Pulmonary artery endothelial cell (primary cell): ENCODE results near the gene ZFPM1. TPM values are rescaled to one million over a fixed set of nuclear protein-coding genes. Genes with fewer than 3 reads are reported as not detected.
"Not testable (repeated sequence)": the region's sequence is repeated elsewhere in the genome, so short reads cannot be mapped to it uniquely, and the experiment has no call there.

Source experiments
- DNase-seq: peaks from one replicate; pipeline ENCODE4 v3.0.0-alpha.2; 2011; ENCODE audit warnings: low read depth, low spot score
- total RNA-seq: library from RNA; depleted of rRNA; stranded (reverse); fragments of >200 nt; gene quantifications from 2 replicates; pipeline ENCODE4 v1.2.3, GENCODE V29; 2014

The ZFPM1 gene
- total RNA-seq, 1 donor from 2014 or later: 2.0 TPM

DNA sequence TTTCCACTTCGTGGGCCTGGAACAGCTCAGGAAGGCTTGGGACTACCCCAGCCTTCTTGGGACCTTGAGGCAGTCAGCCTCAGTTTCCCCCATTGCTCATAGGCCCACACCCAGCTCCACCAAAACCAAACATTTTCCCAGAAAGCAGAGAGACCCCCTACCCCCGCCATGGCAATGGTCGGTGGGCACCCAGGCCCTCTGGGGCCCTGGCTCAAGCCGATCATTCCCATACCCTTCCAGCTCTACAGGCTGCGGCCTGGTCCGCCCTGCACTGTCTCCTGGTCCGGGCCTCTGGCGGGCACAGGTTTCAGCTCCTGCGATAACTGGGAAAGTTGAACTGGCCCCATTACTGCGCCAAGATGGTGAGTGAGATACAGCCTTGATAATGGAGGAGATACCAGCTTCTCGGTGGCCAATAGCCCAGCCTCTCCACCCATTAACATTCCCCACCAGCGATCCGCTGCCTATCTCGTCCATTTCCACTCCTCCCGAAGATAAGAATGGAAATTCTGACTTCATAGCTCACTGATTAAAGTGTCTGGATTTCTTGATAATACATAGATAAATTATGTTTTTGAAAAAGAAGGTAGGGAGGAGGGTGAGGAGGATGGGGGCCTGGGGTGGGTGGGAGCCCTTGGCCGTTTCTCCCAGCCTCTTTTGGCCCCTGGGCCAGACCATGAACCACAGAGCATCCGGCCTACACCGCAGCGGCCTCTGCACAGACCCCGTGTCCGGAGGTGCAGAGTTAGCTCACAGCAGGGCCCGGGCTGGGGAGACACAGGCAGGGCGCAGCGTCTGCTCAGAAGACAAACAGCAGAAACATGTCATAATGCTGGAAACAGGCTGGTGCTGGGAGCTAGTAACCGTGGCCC is 11.6 kb downstream of the ZFPM1 start:
- DNase-seq: no peak

DNA sequence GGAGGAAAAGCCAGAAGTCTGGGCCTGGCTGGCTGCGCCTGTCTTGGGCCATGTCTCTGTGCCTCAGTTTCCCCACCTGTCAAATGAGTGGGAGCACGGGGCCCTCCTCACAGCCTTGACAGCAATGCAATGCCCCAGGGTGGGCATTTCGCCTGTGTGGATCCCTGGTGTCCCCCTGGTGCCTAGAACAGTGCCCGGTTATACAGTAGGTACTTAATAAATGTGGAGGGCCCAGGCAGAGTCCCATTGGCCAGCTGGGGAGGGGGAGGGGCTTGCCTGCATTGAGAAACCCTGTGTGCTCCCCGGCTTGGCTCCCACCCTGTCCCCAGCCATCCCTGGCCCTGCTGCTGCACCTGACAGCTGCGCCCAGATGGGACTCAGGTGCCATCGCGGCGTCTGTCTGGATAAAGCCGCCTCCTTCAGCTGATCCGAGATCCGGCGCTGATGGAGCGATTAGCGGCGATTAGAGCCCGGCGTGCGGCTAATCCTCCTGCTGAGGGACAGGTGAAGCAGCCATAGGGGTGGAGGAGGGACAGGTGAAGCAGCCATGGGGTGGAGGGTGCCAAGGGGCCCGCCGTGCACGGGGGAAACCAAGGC is 12.4 kb downstream of the ZFPM1 start:
- DNase-seq: no peak

DNA sequence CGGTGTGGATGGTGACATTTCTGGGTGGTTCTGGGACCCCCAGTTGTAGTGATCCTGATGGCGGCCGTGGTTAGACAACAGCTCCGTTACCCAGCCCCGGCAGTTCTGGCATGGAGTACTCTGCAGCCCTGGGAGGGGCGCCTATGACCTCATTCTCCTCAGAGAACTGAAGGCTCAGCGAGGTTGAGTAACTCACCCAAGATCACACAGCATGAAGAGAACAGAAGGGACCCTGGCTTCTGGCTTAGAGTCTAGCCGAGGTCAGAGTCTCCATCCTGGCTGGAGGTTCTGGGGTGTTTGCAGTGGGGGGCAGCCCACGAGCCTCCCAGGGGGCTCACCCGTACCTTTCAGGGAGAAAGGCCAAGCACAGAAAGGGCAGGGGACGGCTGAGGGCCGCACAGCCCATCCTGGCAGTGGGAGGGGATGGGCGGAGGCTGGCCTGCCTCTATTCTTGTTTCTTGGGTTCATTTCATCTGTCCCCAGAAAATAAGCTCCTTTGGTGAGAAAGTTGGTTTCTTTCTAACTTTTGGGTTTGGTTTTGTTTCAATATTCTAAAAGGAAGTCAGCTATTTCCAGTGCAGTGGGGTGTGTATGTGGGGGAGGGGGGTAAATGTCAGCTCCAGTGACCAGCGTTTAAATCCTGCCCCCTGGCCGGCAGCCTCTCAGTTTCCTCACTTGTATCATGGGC is 13.2 kb downstream of the ZFPM1 start:
- no peak for DNase-seq

DNA sequence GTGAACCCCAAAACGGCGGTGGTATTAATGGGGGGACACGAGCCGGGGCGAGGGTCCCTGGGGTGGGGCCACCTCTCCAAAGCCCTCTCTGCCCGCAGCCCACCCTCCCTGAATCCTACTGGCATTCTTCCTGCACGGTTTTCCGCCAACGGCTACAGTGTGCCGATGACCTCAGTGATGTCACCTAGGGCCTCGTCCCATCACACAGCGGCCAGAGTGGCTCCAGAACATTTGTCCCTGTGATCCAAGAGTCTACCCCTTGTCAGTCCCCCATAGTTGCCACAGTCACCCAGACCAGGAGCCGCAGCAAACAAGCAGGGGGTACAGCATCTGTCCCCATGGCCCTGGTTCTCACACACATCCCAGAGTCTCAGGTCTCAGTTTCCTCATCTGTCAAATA is 13.9 kb downstream of the ZFPM1 start:
- DNase-seq: no peak

DNA sequence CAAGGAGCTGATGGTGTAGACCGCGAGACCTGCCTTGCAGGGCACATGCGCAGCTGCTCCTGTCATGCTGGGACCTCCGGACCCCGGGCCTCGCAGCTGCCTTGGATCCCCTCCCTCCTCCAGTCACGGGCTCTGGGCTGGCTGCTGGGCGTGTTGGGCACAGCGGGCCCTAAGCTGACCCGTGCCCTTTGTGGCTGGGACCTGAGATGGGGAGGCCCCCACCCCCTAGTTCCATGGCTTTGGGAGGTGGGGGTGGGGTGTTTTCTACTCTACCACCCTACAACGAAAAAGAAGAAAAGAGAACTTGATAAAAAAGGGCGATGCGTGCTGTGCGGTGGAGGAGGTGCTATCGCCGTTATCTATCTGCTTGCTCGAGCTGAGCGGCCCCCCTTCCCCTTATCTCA is 14.5 kb downstream of the ZFPM1 start:
- no peak for DNase-seq

DNA sequence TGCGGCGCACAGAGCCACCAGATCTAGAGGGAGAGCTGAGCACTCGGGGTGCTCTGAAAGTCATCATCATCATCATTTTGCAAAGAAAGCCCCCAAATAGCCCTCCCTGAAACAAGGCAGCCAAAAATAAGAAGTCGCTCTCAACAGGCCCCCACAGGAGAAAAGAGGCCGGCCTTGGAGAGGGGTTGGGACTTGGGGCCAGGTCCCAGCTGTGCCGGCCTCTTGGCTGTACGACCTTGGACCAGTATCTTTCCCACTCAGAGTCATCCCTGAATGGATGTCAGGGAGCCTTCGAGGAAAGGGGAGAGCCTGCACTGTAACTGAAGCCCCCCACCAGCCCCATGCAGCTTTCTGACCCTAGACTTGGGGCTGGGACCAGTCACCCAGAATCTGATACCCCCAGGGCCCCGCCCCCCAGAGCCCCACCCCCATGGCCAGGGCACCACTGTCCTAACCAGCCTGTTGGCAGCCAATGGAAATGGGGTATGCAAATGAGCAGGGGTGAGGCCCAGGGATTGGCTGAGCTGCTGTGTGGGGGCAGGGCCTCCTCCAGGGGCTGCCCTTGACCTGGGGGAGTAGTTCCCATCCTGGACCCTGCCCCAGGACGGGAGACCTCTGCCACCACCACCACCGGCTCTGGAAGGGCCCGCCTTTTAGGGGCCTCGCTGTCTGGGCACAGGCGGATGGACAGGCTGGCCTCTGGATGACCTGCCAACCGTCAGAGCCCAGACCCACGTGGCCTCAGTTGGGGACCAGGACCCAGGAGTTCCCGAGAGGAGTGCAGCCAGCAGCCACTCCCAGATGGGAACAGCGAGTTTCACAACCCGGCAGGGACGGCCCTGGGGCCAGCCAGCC is 15.4 kb downstream of the ZFPM1 start:
- no peak for DNase-seq

DNA sequence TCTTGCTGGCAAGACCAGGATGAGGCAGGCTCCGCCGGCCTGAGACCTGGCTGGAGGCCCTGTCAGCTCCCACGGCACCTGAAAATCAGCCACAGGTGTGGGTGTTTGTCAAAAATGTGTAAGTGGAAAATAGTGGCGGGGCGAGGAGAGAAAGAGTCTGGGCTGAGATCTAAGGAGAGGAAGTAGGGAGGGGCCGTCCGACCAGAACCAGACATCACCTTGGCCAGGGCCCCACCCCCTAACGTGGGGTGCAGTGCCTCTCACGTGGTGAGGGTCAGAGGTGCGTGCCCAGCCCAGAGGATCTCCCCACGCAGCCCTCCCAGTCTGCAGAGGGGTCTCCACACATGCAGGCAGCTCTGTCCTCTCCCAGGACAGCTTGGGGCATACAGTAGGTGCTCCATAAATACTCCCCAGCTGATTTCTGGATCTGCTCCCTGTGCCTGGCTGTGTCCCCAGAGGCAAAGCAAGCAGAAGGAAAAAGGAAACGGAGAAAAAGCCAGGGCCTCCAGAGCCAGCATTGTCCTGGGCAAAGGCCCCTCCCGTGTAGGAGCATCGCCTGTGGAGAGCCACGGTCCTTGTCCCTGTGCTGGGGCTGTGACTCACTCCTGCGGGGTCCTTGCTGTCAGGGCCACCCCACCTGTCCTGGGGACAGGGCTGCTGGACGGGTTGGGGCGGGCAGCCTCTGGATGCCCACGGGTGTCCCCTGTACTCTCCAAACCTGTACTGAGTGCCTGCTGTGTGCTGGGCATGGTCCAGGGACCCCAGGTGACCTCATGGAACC is 16.7 kb downstream of the ZFPM1 start:
- DNase-seq: no peak

DNA sequence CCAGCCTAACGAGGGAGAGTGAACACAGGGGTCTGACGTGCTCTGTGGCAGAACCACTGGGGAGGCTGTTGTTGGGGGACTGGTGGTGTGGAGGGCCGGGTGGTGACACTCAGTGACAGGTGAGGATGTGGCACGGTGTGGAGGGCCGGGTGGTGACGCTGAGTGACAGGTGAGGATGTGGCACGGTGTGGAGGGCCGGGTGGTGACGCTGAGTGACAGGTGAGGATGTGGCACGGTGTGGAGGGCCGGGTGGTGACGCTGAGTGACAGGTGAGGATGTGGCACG is 17.3 kb downstream of the ZFPM1 start:
- DNase-seq: not testable (repeated sequence)

DNA sequence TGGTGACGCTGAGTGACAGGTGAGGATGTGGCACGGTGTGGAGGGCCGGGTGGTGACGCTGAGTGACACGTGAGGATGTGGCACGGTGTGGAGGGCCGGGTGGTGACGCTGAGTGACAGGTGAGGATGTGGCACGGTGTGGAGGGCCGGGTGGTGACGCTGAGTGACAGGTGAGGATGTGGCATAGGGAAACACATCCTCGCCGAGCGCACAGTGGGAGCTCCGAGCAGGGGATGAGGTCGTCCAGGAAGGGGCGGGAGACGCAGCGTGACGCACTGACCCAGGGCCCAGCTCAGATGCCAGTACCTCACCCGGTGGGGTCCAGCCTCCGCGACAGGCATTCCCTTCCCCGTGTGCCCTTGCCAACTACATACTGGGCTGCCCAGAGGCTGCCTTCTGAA is 17.6 kb downstream of the ZFPM1 start:
- not testable (repeated sequence) for DNase-seq

DNA sequence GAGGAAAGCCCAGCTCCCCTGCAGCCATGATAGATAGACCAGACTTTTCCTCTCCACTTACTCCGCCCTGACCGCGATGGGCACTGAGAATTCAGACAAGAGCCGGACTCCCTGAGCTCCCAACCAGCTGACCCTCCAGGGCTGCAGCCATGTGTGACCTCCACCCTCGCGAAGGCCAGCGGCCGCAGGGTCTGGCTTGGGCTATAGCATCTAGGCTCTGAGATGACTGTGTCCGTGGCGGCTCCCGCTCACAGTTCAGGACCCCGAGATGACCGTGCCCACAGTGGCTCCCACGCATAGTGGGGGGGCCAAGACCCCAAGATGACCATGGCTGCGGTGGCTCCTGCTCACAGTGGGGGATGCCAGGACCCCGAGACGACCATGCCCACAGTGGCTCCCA is 18.0 kb downstream of the ZFPM1 start:
- no peak for DNase-seq

DNA sequence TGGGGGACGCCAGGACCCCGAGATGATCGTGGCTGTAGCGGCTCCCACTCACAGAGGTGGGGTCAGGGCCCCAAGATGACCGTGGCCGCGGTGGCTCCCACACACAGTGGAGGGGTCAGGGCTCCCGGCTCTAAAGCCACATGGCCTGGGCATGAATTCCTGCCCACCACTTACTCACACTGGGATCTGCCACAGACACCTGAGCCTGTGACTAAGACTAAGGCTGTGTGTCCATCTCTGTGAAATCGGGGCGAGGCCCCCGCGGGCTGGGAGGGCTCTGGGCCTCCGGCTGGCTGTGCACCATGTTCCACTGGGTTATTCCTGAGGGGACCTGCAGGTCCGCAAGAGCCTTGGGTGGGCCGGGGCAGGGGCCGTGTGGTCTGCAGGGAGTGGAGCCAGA is 18.5 kb downstream of the ZFPM1 start:
- DNase-seq: no peak

DNA sequence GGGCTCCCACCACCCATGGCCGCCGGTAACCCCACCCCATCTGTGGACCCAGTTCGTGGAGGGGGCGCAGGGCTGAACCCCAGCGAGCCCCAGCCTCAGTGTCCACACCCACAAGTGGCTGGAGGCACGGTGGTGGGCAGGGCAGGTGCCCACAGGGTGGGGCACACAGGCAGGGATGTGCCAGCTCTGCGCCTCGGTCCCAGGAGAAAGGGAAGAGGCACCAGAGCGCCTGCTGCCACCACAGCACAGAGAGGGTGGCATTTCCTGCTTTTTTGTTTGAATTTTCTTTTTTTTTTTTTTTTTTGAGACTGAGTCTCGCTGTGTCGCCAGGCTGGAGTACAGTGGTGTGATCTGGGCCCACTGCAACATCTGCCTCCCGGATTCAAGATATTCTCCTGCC is 19.0 kb downstream of the ZFPM1 start:
- DNase-seq: no peak

DNA sequence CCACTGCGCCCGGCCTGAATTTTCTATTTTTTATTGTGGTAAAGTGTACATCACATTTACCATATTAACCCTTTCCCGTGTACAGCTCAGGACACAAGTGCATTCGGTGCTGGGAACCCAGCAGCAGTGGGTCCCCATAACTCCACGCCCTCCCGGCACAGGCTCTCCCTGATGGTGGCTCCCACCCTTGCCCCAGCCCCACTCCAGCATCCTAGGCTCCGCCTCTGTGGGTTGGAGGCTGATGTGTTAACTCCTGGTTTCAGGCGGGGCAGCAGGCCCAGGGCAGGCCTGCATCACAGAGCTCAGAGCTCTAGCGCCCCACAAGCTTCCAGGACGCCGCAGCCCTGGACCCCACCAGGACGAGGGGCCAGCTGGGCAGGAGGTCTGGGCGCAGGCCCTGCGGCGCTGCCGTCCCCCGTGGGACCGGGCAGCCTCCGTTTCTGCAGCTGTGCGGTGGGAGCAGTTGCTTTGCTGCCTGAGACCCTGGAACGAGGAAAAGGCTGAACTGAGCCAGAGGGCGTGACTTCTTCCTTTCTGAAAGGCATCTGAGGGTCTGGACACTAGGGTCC is 19.6 kb downstream of the ZFPM1 start:
- no peak for DNase-seq

DNA sequence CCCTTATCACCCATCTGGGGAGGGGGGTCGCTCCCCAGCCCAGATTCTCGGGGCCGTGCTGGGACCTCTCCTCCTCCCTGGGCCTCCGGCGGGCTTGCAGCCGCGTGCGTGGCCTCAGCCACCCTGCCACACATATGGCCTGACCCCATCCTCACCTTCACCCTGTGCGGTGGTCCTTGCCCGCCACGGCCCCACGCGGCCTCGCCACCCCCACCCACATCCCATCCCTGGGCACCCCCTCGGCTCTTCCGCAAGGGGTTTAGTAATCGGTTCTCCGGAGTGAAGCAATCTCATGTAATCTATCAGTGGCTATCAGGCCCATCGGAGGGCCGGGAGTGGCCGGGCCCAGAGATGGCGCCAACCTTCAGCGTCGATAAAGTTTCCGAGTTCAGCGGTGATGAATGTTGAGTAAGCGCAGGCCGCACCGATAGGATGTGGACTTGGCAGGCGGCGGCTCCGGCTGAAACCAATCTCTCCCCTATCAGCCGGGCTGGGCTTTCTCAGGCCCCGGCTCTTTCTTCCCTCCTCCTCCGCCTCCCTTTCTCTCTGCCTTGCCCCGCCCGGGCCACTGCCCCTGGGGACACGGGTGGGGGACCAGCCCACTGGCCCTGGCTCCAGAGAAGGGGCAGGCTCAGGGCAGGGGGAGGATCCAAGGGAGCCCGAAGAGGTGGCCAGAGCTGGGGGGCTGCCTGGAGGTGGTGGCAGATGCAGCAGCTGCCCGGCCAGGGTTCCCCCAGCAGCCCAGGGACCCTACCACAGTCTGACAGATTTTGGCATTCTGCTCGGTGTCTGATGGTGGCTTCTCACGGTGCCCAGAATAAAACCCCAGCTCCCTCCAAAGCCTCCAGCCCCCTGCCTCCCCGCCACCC is 20.8 kb downstream of the ZFPM1 start:
- peak; percentile 45 for DNase-seq

DNA sequence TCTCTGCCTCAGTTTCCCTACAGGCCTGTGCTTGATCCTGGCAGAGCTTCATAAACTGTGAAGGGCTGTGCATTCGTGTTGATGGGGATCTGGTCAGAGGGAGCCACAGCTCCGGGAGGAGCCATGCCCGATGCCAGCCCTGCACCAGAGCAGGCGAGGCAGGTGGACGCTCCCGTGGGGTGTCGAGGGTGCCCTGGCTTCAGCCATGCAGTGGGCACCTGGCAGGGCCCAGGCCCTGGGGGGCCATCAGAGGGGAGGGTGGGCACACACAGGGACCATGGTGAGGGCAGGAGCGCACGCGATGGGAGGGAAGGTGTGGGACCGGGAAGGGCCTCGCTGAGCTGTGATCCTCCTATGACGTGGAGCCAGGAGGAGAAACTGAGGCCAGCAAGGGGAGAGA is 22.0 kb downstream of the ZFPM1 start:
- DNase-seq: no peak

DNA sequence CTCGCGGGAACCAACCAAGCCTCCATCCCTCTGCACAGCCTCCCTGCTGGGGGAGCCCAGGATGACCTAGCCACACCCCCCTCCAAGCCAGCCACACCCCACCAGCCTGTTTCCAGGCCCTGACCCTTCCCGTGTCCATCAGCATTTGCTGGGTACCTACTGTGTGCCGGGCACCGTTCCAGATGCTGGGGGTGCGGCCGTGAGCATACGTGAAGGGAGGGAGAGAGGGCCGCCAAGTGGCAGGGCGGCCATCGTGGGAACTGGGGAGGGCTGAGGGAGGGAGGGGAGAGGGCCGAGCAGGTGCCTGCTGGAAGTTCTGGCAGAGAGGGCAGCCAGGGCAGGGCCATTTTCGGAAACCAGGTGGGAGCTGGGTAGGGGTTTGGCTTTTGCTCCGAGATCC is 23.1 kb downstream of the ZFPM1 start:
- DNase-seq: no peak

DNA sequence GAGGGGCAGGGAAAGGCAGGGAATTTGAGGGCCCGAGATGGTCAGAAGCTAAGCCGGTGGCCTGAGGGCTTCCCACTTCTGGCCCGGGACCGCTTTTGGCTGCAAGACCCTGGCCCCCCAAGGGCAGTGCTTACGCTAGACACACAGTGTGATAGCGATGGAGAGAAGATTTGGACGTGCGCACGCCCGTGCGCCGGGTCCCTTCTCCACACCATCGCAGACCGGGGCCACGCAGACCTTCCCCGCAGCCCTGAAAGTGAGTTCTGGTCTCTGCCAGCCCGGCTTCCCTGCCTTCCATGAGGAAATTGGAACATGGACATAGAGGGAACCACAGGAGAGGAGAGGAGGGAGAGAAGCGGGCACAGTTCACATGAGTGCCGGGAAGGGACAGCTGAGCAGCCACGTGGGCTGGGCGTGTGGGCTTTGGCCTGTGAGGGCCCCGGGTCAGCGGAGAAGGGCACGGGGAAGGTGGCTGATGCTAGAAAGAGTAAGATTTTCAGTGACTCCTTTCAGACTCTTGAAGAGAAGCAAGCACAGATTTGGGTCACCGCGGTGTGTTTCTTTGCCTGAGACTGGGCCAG is 23.8 kb downstream of the ZFPM1 start:
- no peak for DNase-seq

DNA sequence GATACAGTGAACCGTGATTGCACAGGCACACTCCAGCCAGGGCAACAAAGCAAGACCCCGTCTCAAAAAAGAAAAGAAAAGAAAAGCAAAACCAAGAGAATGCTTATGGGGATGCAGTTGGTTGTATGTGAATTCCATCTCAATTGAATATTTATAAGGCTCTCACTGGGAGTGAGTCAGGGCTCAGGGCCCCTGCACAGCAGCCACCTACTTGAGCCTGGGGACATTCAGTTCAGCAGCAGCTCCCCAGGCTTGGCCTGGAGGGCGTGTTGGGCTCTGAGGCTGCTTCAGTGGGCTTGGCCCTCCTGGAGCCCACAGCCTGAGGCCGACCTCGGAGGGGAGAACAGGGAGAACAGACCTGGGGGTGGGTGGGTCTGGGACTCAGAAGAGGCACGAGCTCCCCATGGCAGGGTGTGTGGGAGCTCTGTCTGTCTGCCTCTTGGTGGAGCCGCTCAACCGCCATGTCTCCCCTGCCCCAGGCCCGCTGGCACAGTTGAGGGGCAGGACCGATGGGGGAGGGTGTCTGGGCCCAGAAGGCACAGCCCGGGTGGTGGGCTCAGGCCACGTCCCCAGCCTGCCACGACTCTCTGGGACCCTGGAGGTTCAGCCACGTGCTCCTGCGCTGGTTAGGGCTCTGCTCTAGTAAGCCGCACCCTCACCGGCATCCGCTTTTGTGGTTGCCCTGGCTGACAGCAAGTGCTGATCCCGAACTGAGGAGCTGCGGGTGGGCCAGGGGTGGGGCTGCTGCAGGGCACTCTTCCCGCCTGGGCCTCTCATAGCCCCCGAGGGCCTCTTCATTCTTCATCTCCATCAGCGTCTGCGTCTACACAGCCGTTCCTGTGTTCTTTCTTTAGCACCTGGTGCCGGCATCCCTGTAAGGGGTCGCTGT is 24.8 kb downstream of the ZFPM1 start:
- DNase-seq: no peak
